HG03280 (cell line): ENCODE results near the gene ETFA.

Experiments used
- ATAC-seq: cut with Tn5 transposase; IDR thresholded peaks from one replicate; pipeline ENCODE4 v1.9.1; 2021; ENCODE audit warnings: mild to moderate bottlenecking, moderate library complexity; ENCODE audit not compliant: unreplicated experiment

The ETFA gene

DNA sequence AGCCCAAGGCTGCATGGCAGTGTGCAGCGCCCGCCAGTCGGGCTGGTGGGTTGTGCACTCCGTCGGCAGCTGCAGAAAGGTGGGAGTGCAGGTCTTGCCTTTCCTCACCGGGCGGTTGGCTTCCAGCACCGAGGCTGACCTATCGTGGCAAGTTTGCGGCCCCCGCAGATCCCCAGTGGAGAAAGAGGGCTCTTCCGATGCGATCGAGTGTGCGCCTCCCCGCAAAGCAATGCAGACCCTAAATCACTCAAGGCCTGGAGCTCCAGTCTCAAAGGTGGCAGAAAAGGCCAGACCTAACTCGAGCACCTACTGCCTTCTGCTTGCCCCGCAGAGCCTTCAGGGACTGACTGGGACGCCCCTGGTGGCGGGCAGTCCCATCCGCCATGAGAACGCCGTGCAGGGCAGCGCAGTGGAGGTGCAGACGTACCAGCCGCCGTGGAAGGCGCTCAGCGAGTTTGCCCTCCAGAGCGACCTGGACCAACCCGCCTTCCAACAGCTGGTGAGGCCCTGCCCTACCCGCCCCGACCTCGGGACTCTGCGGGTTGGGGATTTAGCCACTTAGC, 29.6 kb upstream of the ETFA start:
- no peak for ATAC-seq

DNA sequence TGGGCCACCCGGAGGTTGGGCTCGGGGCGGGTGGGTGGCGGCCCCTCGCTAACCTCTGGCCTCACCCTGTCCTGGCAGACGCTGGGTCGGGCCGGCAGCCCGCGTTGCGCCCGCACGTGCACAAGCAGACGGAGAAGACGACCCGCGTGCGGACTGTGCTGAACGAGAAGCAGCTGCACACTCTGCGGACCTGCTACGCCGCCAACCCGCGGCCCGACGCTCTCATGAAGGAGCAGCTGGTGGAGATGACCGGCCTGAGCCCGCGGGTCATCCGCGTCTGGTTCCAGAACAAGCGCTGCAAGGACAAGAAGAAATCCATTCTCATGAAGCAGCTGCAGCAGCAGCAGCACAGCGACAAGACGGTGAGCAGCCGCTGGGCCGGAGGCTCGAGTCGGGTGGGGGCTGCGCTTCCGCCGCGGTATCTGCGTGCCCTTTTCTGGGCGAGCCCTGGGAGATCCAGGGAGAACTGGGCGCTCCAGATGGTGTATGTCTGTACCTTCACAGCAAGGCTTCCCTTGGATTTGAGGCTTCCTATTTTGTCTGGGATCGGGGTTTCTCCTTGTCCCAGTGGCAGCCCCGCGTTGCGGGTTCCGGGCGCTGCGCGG, 29.0 kb upstream of the ETFA start:
- no peak for ATAC-seq

GRCh38 chr15:76339305-76340197, 28.3 kb upstream of the ETFA start:
- ATAC-seq, result no peak

DNA sequence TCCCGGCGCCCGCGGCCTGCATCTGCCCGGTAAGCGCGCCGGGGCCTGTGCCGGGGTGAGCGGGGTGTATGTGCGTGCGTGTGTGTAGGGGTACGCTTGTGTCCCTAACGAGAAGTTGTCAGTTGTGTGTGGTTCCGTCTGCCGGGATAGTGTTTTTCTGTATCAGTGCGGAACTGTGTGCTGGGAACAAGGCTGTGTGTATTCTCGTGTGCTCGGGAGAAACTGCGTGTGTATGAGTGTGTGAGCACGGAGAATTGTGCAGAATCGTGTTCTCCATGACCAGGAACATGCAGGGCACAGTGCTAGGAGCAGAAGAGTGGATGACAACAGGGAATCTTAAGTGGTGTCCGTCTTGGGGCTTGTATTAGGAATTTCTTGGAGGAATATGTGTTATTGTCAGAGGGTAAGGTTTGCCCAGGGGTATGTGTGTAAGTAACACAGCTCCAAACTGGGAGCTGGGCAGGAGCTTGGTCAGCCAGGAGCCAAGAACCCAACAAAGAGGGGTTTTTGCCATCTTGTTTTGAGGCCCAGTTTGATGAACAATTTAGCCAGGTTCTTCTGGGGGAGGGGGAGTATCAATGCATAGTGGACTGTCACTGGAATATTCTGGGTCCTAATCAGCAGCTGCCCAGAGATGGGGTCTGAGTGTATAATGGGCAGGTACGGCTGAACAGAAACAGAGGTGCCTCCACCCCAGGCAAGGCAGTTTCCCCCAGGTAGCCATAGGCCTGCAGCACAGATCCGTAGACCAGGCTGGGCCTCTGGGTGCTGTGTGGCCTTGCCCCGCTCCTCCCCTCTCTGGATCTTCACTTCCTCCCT, 27.4 kb upstream of the ETFA start:
- no peak for ATAC-seq

GRCh38 chr15:76337696-76338485, 26.6 kb upstream of the ETFA start:
- ATAC-seq, result no peak

DNA sequence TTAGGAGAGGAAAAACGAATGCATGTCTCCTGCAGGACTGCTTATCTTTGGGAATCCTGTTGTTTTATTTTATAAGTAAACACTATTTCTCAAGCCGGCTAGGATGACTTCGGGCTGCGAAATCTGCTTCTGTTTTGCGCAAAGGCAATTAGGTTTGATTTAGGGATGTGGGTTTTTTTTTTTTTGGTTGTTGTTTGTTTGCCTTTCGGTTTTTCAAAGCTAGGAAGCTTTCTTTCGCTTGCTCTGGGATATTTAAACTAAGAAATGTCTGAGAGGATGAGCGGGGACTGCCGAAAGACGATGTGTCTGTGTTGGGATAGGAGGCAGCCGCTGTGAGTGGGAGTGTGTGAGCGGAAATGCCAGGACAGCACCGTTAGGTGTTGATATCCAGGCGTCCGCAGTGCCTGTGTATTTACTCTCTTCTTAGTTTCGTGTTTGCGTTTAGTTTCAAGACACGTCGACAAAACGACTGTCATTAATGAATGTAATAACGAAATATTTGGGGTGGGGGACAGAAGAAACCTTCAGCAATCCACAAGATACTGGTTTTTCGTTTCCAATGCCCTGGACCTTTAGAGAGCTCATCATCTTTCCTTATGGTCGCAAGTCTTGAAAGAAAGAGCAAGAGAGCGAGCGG, 25.9 kb upstream of the ETFA start:
- ATAC-seq, result no peak

DNA sequence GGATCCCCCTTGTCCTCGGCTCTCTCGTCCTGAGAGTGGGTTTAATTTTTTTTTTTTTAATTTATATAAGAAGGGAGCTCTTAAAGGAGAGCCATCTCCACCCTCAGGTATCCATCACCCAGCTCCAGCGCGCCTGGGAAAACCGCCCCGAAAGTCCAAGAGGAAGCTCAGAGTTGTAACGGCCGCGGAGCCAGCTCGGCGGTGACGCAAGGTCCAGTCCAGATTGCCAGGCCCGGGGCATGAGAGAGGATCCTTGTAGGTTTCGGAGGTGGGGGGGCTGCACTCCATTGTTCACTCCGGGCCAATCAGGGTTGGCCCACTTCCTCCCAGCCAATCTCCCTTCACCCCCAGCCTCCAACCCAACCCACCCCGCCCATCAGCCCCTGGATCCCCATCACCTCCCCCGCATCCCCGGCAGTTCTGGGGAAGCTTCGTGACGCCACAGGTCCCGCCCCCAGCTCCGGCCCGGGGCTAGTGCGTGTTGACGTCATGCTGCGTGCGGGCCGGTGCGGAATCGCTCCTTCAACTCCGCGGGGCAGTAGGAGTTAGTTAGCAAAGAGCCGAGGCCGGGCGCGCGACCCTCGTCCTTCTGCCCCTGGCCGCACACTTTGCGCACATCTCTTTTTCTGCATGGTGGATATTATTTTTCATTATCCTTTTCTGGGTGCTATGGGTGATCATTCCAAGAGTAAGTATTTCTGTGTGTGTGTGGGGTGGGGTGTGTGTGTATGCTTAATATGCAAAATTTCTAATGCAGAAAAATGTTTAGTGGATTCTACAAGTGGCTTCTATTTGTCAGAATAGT, 25.2 kb upstream of the ETFA start, which contains the start of gene ISL2:
ISL2 (plus strand) TSS at position 520 of the 805 bp plus-strand sequence; CDS start at position 631, 111 bp downstream.
- ATAC-seq, result peak; percentile 64

- no peak for ATAC-seq
Observed at GRCh38 chr15:76335307-76336253, 24.3 kb upstream of the ETFA start.

DNA sequence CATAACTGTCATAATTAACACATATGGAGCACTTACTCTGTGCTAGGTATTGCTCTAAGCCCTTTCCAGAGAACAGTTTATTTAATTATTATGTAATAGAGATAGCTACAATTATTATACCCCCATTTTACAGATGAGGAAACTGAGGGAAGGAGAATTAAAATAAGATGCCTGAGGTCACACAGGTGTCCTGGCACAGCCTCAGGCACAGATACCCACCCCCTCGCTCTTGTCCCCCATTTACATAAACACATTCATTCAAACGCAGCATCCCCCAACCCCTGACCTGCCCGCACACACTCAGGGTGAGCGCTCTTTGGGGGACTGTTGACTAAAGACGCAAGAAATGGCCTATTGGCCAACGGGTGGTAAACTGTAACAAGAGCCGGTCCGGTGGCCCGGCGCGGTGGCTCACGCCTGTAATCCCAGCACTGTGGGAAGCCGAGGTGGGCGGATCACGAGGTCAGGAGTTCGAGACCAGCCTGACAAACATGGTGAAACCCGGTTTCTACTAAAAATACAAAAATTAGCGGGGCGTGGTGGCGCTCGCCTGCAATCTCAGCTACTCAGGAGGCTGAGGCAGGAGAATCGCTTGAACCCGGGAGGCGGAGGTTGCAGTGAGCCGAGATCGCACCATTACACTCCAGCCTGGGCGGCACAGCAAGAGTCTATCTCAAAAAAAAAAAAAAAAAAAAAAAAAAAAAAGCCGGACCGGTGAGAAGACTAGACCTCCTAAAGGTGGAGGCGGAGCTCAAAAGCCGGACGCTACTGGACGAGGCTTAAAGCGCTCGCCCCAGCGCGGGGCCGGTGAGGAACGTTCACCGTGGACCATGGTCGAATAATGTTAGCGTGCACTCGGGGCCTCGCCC, 23.4 kb upstream of the ETFA start:
- no peak for ATAC-seq

- no peak for ATAC-seq
Observed at GRCh38 chr15:76333720-76334437, 22.6 kb upstream of the ETFA start.

GRCh38 chr15:76333309-76333708, 22.0 kb upstream of the ETFA start:
- ATAC-seq, result no peak

DNA sequence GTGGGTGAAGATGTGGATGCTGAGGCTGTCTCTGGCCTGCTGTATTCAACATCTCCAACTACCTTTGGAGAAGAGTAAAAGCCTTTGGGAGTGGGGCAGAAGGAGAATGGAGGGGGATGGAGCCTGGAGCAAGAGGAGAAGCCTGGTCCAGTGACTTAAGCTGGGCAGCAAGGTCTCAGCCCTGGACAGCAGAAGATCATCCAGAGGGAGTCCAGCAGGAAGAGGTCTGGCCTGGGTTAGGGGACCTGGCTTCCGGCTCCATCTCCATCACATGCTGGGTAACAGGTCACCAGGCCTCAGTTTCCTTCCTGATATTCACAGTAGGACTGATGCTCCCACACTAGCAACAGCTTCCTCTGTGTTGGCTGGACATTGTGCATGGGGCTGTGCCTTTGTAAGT, 21.5 kb upstream of the ETFA start:
- no peak for ATAC-seq

- ATAC-seq, result no peak
Observed at GRCh38 chr15:76330080-76330680, 18.9 kb upstream of the ETFA start.

GRCh38 chr15:76328958-76329357, 17.7 kb upstream of the ETFA start:
- ATAC-seq, result no peak

GRCh38 chr15:76328106-76328696, 16.9 kb upstream of the ETFA start:
- no peak for ATAC-seq
